ENCODE data around the gene TKTL1. TPM values are rescaled to one million over a fixed set of nuclear protein-coding genes. Genes with fewer than 3 reads are reported as not detected.

Gene TKTL1
- total RNA-seq, 4 donors from 2014 or later: 0.31 TPM; not detected in 2

- H3K4me3 ChIP-seq: no peak overlapping the region
- no peaks in the 10 kb centered on the region for H3K9me3 ChIP-seq
- H3K36me3 ChIP-seq: peaks cover 0 to 100% of the 10 kb centered on the region in 2 donors
- peak overlapping the region; percentile 8 to 99 (median 86) for H3K27ac ChIP-seq
- TF ChIP-seq POLR2A (IDR thresholded peaks at IDR 0.05): no peak
- TF ChIP-seq, protein P1, sequence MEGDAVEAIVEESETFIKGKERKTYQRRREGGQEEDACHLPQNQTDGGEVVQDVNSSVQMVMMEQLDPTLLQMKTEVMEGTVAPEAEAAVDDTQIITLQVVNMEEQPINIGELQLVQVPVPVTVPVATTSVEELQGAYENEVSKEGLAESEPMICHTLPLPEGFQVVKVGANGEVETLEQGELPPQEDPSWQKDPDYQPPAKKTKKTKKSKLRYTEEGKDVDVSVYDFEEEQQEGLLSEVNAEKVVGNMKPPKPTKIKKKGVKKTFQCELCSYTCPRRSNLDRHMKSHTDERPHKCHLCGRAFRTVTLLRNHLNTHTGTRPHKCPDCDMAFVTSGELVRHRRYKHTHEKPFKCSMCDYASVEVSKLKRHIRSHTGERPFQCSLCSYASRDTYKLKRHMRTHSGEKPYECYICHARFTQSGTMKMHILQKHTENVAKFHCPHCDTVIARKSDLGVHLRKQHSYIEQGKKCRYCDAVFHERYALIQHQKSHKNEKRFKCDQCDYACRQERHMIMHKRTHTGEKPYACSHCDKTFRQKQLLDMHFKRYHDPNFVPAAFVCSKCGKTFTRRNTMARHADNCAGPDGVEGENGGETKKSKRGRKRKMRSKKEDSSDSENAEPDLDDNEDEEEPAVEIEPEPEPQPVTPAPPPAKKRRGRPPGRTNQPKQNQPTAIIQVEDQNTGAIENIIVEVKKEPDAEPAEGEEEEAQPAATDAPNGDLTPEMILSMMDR (IDR thresholded peaks at IDR 0.05): no peak
- TF ChIP-seq EP300 (IDR thresholded peaks at IDR 0.05): no peak
- TF ChIP-seq POLR2AphosphoS5 (IDR thresholded peaks at IDR 0.05): no peak
- no CpG with 5 or more reads among the region's 30 CpGs for WGBS, 2 donors (ENCODE audit: low coverage in 1 of 2)
- peaks cover 0 to 57% (median 0%) of the 10 kb centered on the region in 3 donors for H3K4me1 ChIP-seq
- ATAC-seq: no peak
- no peaks in the 10 kb centered on the region for H3K27me3 ChIP-seq
These were observed 59.6 kb downstream of the TKTL1 start for GRCh38 chrX:154355094-154355775.

- 58% methylated on average over 8 of the region's 12 CpGs; no CpG with 5 or more reads in 1 of the 2 donors for WGBS, 2 donors (ENCODE audit: low coverage in 1 of 2)
- peaks cover 0 to 99% of the 10 kb centered on the region in 2 donors for H3K36me3 ChIP-seq
These were observed 60.2 kb downstream of the TKTL1 start for GRCh38 chrX:154355776-154356140.

DNA sequence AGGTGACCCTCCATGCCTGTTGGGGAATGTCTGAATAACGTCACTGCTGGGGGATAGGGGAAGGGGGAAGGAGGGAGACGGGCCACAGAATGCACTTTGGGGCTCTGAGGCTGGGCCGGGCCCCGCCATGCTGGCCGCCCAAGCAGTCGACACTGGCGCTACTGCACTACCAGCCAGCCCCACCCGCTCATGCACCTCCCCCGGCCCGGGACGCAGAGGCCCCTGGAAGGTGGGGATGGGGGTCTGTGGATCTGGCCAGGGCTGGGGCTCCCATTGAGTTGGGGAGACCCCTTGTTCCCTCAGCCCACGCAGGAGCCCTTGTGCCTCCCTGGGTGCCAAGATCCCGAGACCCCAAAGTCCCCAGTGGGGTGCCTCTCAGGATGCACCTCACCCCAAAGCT, 61.0 kb downstream of the TKTL1 start:
- no peak for ATAC-seq

More at GRCh38 chrX:154355776-154356140, 60.2 kb downstream of the TKTL1 start:
- no peak overlapping the region for H3K4me3 ChIP-seq
- H3K9me3 ChIP-seq: no peaks in the 10 kb centered on the region
- H3K27ac ChIP-seq: peak overlapping the region; percentile 8 to 99 (median 86)
- TF ChIP-seq POLR2AphosphoS5 (IDR thresholded peaks at IDR 0.05) (no peak), POLR2A (IDR thresholded peaks at IDR 0.05) (no peak), EP300 (IDR thresholded peaks at IDR 0.05) (no peak)
- TF ChIP-seq, protein P1 (IDR thresholded peaks at IDR 0.05): no peak
- H3K4me1 ChIP-seq: peaks cover 0 to 57% (median 0%) of the 10 kb centered on the region in 3 donors
- no peak for ATAC-seq
- H3K27me3 ChIP-seq: no peaks in the 10 kb centered on the region

GRCh38 chrX:154357205-154357604, 61.6 kb downstream of the TKTL1 start:
- no peak overlapping the region for H3K4me3 ChIP-seq
- peak overlapping the region; percentile 32 to 99 (median 86) for H3K27ac ChIP-seq
- TF ChIP-seq POLR2AphosphoS5 (IDR thresholded peaks at IDR 0.05) (peak; percentile 11), POLR2A (IDR thresholded peaks at IDR 0.05) (no peak), EP300 (IDR thresholded peaks at IDR 0.05) (no peak)
- TF ChIP-seq, protein P1 (IDR thresholded peaks at IDR 0.05): no peak
- H3K27me3 ChIP-seq: no peaks in the 10 kb centered on the region
- peaks cover 0 to 96% of the 10 kb centered on the region in 2 donors for H3K36me3 ChIP-seq
- peaks cover 0 to 64% (median 0%) of the 10 kb centered on the region in 3 donors for H3K4me1 ChIP-seq
- no CpG with 5 or more reads among the region's 27 CpGs for WGBS, 2 donors (ENCODE audit: low coverage in 1 of 2)
- H3K9me3 ChIP-seq: no peaks in the 10 kb centered on the region
- ATAC-seq: no peak

More for the DNA sequence above, 61.0 kb downstream of the TKTL1 start:
- peaks cover 0 to 96% of the 10 kb centered on the region in 2 donors for H3K36me3 ChIP-seq
- WGBS, 2 donors (ENCODE audit: low coverage in 1 of 2): no CpG with 5 or more reads among the region's 13 CpGs
- H3K4me3 ChIP-seq: no peak overlapping the region
- H3K27me3 ChIP-seq: no peaks in the 10 kb centered on the region
- H3K9me3 ChIP-seq: no peaks in the 10 kb centered on the region
- H3K4me1 ChIP-seq: peaks cover 0 to 63% (median 0%) of the 10 kb centered on the region in 3 donors
- TF ChIP-seq POLR2A (IDR thresholded peaks at IDR 0.05) (no peak), POLR2AphosphoS5 (IDR thresholded peaks at IDR 0.05) (no peak), EP300 (IDR thresholded peaks at IDR 0.05) (no peak)
- TF ChIP-seq, protein P1 (IDR thresholded peaks at IDR 0.05): no peak
- peak overlapping the region; percentile 32 to 99 (median 86) for H3K27ac ChIP-seq

- no peaks in the 10 kb centered on the region for H3K9me3 ChIP-seq
- TF ChIP-seq EP300 (IDR thresholded peaks at IDR 0.05) (no peak), POLR2AphosphoS5 (IDR thresholded peaks at IDR 0.05) (no peak), POLR2A (IDR thresholded peaks at IDR 0.05) (no peak)
- TF ChIP-seq, protein P1 (IDR thresholded peaks at IDR 0.05): no peak
- peak overlapping the region; percentile 13 to 99 (median 86) for H3K27ac ChIP-seq
- peaks cover 0 to 96% of the 10 kb centered on the region in 2 donors for H3K36me3 ChIP-seq
- ATAC-seq: no peak
- WGBS, 2 donors (ENCODE audit: low coverage in 1 of 2): no CpG with 5 or more reads among the region's 11 CpGs
- H3K27me3 ChIP-seq: no peaks in the 10 kb centered on the region
- H3K4me1 ChIP-seq: peaks cover 0 to 65% (median 0%) of the 10 kb centered on the region in 3 donors
- no peak overlapping the region for H3K4me3 ChIP-seq
These were observed 62.4 kb downstream of the TKTL1 start for GRCh38 chrX:154358011-154358410.
